HG03095 (cell line): Measurements from ENCODE around the gene SUMO3.

Source experiments
- ATAC-seq: cut with Tn5 transposase; IDR thresholded peaks from one replicate; pipeline ENCODE4 v1.9.1; 2021; ENCODE audit warnings: moderate library complexity; ENCODE audit not compliant: unreplicated experiment

The SUMO3 gene

GRCh38 chr21:44831227-44831860 lies 13.5 kb upstream of the SUMO3 start:
- ATAC-seq = no peak

GRCh38 chr21:44829507-44830092 lies 11.7 kb upstream of the SUMO3 start:
- no peak for ATAC-seq

- ATAC-seq = no peak
Observed at GRCh38 chr21:44828362-44829056, 10.6 kb upstream of the SUMO3 start.

DNA sequence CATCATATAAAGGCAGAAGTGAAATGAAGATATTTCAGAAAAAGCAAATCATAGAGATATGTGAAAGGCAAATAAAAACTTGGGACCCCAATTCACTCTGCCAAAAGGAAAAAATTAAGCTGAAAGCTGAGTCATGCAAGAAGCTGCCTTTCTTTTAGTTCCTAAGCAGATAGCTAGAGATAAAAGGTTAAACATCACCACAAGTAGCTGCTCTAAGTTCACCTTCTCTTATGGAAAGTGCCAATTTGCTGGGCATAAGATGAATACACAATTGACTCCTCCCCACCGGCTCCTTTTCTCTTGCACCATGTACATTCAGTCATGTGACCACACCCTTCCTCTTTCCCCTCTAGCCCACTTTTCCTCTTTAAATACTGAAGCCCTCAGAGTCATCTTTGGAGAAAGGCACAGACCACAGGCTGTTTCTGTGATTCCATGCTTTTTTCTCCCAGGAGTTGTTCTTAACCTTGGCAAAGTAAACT lies 5.4 kb upstream of the SUMO3 start:
- no peak for ATAC-seq

DNA sequence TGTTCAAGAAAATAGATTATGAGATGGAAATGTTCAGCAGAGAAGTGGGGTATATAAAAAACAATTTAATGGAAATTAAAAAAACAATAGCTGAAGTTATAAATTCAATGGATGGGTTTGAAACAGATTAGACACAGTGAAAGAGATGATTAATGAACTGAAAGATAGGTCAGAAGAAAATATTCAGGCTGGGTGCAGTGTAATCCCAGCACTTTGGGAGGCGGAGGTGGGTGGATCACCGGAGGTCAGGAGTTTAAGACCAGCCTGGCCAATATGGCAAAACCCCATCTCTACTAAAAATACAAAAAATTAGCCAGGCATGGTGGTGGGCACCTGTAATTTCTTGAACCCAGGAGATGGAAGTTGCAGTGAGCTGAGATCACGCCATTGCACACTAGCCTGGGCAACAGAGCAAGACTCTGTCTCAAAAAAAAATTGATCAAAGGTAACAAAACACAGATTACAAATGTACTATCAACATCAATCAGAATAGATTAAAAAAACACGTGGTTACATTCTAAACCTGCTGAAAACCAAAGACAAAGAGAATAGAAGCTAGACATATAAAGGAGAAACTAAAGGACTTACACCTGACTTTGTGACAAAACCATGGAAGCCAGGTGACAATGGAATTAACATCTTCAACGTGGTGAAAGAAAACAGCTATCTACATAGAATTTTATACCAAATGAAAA lies 4.8 kb upstream of the SUMO3 start:
- ATAC-seq = no peak

DNA sequence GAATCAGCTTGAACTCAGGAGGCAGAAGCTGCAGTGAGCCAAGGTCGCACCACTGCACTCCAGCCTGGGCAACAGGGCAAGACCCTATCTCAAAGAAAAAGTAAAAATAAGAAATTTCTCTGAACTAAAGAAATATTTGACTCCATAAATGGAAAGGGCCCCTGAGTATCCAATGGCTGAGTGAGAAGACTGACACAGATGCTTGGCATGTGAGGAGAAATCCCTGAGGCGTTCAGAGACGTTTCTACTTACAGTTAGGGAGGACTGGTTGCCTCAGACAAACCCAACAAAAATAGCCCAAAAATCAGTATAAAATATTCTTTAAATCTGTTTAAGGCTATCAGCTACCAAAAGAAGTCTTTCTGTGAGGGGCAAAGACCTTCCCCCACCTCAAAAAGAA lies 3.0 kb upstream of the SUMO3 start:
- ATAC-seq = no peak

DNA sequence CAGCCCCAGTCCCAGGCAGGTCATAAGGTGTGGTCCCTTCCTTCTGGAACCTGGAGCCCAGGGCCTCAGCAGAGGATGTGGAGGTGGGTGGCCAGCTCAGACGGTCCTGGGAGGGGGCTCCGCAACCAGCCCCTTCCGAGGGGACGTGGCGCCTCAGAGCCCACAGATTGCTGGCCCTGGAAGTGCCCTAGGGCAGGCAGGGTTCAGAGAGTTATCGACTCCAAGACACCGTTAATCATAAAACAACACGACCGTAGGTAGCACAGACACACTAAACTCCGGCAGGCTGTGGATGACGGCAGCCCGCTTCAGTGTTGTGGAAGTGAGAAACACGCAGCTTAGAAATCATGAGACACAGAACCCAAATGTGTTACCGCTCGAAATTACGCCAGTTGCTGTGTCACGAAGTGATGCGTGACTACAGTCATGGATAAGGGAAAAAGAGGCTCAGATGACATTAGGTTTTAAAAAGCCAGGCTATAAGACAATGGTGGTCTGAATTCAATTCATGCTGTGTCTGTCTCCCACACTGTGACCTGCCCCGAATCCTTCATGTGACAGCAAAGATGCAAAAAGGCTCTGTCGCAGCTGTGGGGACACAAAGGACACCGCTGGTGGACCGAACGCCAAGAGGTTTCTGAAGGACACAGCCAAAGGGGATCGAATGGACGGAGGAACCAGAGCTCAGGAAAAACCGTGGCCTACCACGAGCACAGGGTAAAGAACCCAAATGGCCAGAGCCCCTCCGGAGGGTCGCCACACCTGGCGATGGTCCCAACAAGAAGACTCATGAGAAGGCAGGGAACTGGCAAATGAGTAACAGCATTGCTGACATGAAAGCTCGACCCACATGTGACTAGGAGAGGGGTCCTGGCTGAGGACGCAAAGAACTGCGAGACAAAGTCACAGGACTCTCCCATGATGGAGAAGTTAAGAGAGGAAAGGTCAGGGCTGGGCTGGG lies 1.7 kb upstream of the SUMO3 start:
- no peak for ATAC-seq

DNA sequence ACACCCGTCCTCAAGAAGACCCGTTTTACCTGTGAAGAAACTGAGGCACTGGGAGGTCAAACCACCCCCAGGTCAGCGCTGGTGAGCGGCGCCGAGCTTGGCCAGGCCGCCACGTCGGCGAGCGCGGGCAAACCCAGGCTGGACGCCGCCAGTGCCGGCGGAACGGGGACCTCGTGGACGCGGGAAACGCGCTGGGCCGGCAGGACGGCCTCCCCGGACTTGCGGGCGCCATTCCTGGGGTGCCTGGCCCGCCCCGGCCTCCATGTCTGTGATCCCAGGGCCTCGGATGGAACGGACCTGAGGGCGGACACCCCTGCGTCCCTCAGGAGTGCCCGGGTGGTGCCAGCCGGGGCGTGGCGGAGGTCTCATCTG lies 764 bp upstream of the SUMO3 start:
- ATAC-seq = no peak

DNA sequence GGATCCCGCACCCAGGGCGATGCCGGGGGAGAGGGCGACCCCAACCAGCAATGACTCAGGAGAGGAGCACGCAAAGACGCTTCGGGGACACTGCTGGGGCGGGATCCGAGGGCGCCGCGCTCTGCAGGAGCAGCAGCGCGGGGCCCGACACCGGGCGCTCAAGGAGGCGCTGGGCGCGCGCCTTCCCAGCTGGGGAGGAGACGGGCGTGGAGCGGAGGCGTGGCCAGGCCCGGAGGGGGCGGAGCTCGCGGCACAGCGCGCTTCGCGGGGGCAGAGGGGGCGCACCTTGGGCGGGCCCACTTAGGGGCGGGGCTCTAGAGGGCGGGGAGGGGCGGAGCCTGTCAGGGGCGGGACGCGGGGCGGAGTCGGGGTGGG lies 369 bp downstream of the SUMO3 start:
- peak; percentile 61 for ATAC-seq

- ATAC-seq = no peak
Observed at GRCh38 chr21:44816761-44817505, 929 bp downstream of the SUMO3 start.

GRCh38 chr21:44815852-44816628 lies 1.8 kb downstream of the SUMO3 start:
- ATAC-seq = no peak

DNA sequence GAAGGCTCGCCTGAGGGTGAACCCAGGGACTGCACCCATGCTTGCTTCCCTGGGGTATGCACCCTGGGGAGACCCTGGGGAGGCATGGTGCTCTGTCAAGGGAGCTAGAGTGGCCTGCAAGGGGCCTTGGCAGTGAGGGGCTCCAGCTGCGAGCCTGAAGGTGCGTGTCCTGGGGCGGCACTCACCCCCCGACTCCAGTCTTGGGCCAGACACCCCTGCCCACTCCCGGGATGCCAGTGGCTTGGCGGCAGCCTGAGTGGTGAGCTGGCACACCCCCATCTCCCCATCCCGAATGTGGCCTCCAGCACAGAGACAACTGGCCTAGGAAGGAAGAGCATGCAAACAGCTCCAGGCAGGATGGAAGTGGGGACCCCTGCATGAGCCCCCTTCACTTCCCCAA lies 2.6 kb downstream of the SUMO3 start:
- ATAC-seq = no peak

DNA sequence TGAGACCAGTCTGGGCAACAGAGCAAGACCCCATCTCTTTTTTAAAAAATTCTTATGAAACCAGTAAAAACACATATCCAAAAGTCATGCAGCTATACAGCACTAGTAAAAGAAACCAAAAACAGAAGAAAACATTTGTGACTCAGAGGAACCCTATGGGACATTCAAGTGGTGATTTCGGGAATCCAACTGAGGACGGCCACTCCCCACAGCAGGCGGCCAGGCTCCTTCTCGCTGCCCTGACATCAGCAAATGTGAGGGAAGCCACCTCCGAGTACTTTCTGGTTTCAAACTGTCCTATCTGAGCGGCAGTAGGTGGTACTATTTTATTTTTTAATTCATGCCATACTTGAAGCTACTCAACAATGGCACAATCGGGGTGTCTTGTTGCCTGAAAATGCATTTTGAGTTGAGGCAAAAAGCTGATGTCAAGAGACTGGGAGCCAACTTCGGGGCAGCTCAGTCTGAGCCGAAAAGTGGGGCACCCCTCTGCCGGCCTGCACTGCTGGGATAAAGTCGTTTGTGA lies 3.3 kb downstream of the SUMO3 start:
- no peak for ATAC-seq

DNA sequence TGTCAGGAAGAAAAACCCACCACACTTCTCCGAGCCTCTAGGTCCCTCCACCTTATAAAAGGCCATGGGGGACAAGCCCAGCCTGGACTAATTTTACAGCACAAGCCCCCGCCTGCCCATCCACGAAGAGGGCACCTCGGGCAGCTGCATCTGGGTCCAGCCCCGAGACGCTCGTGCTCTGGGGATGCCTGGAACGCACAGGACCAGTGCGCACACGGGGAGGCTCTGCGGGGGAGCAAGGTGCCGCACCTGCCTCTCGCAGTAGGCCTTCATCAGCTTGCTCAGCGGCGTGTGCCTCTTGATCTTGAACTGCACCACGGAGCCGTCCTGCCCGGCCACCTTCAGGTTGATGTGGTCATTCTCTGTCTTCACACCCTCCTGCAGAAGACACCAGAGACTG lies 4.1 kb downstream of the SUMO3 start:
- ATAC-seq = no peak

DNA sequence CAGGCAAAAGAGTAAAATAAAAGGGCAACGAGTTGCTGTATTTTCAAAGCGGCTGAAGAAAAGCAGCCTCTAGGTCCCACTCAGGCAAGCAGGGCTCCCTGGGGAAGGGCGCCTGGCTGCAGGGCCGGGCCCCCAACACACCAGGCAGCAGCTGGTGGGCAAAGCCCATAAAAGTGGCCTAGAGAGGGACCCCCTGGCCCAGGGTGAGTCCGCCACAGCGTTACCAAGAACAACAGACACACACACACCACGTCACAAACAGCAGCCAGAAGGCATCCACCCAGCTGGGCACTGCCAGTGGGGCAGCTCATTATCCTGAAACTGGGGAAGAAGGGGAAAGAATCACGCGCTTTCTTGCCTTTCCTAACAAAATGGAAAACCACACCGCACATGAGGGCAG lies 4.7 kb downstream of the SUMO3 start:
- ATAC-seq = no peak

GRCh38 chr21:44812640-44813039 lies 5.2 kb downstream of the SUMO3 start:
- ATAC-seq = no peak

DNA sequence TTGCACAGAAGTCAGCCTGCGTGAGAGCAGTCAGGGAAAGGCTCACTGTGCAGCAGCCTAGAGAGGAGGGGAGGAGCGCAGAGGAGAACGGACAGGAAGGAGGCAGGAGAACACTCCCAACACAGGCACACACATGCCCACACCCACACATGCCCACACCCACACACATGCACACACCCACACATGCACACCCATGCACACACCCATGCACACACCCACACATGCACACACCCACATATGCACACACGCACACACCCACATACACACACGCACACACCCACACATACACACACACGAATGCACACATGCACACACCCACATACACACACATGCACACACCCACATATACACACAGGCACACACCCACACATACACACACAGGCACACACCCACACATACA lies 7.1 kb downstream of the SUMO3 start:
- no peak for ATAC-seq

- ATAC-seq = no peak
Observed at GRCh38 chr21:44805859-44806258, 12.0 kb downstream of the SUMO3 start.

DNA sequence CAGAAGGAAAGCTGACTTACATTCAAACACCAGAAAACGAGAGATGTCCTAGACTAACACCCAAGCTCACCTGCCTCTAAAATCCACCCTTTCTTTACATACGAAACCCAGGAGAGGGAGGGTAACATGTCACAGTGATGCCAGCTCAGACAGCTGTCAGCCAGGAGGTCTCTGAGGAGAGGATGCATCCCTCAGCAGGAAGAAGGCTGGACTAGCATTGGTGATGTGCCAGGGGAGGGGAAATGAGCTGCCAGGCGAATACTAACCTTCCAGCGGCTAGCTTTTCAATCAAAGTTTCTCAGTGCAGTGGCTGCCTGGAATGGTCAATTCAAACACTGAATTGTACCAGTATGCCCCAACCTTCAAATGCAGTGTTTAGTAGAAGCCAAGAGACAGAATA lies 12.6 kb downstream of the SUMO3 start:
- no peak for ATAC-seq
